Adrenal gland (tissue), 5 donors: ENCODE results near the gene MUC20.

ENCODE experiments used
- CTCF ChIP-seq, 6 experiments: fragments of 450-650 bp in 4 of 6; fragments of 200-600 bp in 2 of 6; sonication (generic) in 1 of 6; IDR thresholded peaks; 1 replicate in 5 of 6; 2 replicates in 1 of 6; pipeline versions ENCODE4 v1.5.1 to v1.8.0; 2016 to 2021; ENCODE audit warnings: antibody characterized with exemption in 6 of 6, mild to moderate bottlenecking in 2 of 6, moderate library complexity in 1 of 6
- POLR2A ChIP-seq, 2 donors: fragments of 450-650 bp; IDR thresholded peaks; one replicate each; pipeline ENCODE4 v1.6.1; 2017; ENCODE audit warnings: antibody characterized with exemption in 2 of 2, mild to moderate bottlenecking in 2 of 2, moderate library complexity in 1 of 2
- donor health status: DM: no; HTN: no; CAD: no.

DNA sequence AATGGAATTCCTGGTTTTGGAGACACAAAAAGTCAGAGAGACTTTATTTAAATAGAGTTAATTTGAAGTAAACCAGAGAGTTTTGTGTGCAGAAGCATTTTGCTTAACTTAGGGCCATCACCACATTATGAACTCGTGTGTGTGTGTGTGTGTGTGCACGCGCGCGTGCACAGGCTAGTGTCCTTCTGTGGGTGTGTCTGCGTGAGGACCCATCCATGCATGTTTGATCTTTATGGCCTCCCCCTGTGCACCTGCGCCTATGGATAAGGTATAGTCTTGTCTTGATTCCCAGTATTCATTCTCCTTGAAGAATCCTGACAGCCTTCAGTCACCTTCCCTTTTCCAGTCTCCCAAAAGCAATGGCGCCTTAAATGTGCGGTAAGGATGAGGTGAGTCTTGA is 26.0 kb downstream of the MUC20 start:
- TF ChIP-seq CTCF (IDR thresholded peaks at IDR 0.05), result no peak
- no peak for TF ChIP-seq POLR2A (IDR thresholded peaks at IDR 0.05)
